HUES6 (cell line): ENCODE data around the gene DMRTB1.

ENCODE experiments used
- H3K27ac ChIP-seq: 2 replicates; pipeline ENCODE4 v1.7.0; 2013; ENCODE audit warnings: low read depth, mild to moderate bottlenecking, low read length, inconsistent platforms
- H3K27me3 ChIP-seq: 2 replicates; pipeline ENCODE4 v1.6.1; 2013; ENCODE audit warnings: low read length; ENCODE audit not compliant: control insufficient read depth, insufficient read depth
- H3K36me3 ChIP-seq: 2 replicates; pipeline ENCODE4 v1.6.1; 2013; ENCODE audit warnings: low read length; ENCODE audit not compliant: control insufficient read depth, insufficient read depth
- H3K4me1 ChIP-seq: 2 replicates; pipeline ENCODE4 v1.6.1; 2013; ENCODE audit warnings: low read length; ENCODE audit not compliant: control insufficient read depth, insufficient read depth
- H3K4me3 ChIP-seq: 2 replicates; pipeline ENCODE4 v1.5.1; 2013; ENCODE audit warnings: low read depth, low read length
- H3K9ac ChIP-seq: one replicate; pipeline ENCODE4 v1.6.1; 2013; ENCODE audit warnings: mild to moderate bottlenecking, low read length
- H3K9me3 ChIP-seq: 2 replicates; pipeline ENCODE4 v1.6.1; 2013; ENCODE audit warnings: low read depth, low read length; ENCODE audit not compliant: control insufficient read depth, insufficient read depth

Gene DMRTB1

GRCh38 chr1:53511323-53511932 is 52.2 kb downstream of the DMRTB1 start:
- no peaks in the 10 kb centered on the region for H3K36me3 ChIP-seq
- H3K27me3 ChIP-seq: no peaks in the 10 kb centered on the region
- H3K4me3 ChIP-seq: no peak overlapping the region
- H3K9ac ChIP-seq: no peak overlapping the region
- H3K4me1 ChIP-seq: peaks cover 22% of the 10 kb centered on the region; the same call in 1 of the 2 replicates
- H3K9me3 ChIP-seq: no peaks in the 10 kb centered on the region
- no peak overlapping the region for H3K27ac ChIP-seq

- H3K9ac ChIP-seq: no peak overlapping the region
- H3K4me1 ChIP-seq: peaks cover 21% of the 10 kb centered on the region; the same call in 1 of the 2 replicates
- H3K27ac ChIP-seq: no peak overlapping the region
- H3K9me3 ChIP-seq: no peaks in the 10 kb centered on the region
- H3K36me3 ChIP-seq: no peaks in the 10 kb centered on the region
- H3K27me3 ChIP-seq: no peaks in the 10 kb centered on the region
- no peak overlapping the region for H3K4me3 ChIP-seq
Measured at GRCh38 chr1:53511933-53512806, 53.0 kb downstream of the DMRTB1 start.

- Histone ChIP-seq H3K4me3 (no peak overlapping the region), H3K9me3 (no peaks in the 10 kb centered on the region), H3K27ac (no peak overlapping the region), H3K36me3 (no peaks in the 10 kb centered on the region), H3K9ac (no peak overlapping the region), H3K4me1 (peaks cover 11% of the 10 kb centered on the region; the same call in 1 of the 2 replicates), H3K27me3 (no peaks in the 10 kb centered on the region)
Measured at GRCh38 chr1:53512807-53513755, 53.9 kb downstream of the DMRTB1 start.

GRCh38 chr1:53513846-53514245 is 54.6 kb downstream of the DMRTB1 start:
- H3K36me3 ChIP-seq: no peaks in the 10 kb centered on the region
- no peak overlapping the region for H3K4me3 ChIP-seq
- H3K27me3 ChIP-seq: no peaks in the 10 kb centered on the region
- peaks cover 8% of the 10 kb centered on the region; the same call in 1 of the 2 replicates for H3K4me1 ChIP-seq
- H3K27ac ChIP-seq: no peak overlapping the region
- no peaks in the 10 kb centered on the region for H3K9me3 ChIP-seq
- no peak overlapping the region for H3K9ac ChIP-seq

GRCh38 chr1:53514436-53514835 is 55.2 kb downstream of the DMRTB1 start:
- Histone ChIP-seq H3K4me3 (no peak overlapping the region), H3K9ac (no peak overlapping the region), H3K36me3 (no peaks in the 10 kb centered on the region), H3K9me3 (no peaks in the 10 kb centered on the region), H3K27me3 (no peaks in the 10 kb centered on the region), H3K4me1 (peaks cover 7% of the 10 kb centered on the region; the same call in 1 of the 2 replicates), H3K27ac (no peak overlapping the region)

GRCh38 chr1:53516181-53516580 is 57.0 kb downstream of the DMRTB1 start:
- Histone ChIP-seq H3K27me3 (no peaks in the 10 kb centered on the region), H3K4me1 (peaks cover 5% of the 10 kb centered on the region; the same call in 1 of the 2 replicates), H3K36me3 (no peaks in the 10 kb centered on the region), H3K9ac (no peak overlapping the region), H3K27ac (no peak overlapping the region), H3K9me3 (no peaks in the 10 kb centered on the region), H3K4me3 (no peak overlapping the region)
